Measurements from ENCODE around the gene SCUBE3. TPM values are rescaled to one million over a fixed set of nuclear protein-coding genes. Genes with fewer than 3 reads are reported as not detected.

Gene SCUBE3
- total RNA-seq, 1 donor from 2014 or later: 8.8 TPM

- peaks cover 49% of the 10 kb centered on the region for H3K4me1 ChIP-seq
- no peaks in the 10 kb centered on the region for H3K9me3 ChIP-seq (replicated peaks)
- H3K27me3 ChIP-seq (ENCODE audit: low read depth): peaks cover 9% of the 10 kb centered on the region
- no peak overlapping the region for H3K4me3 ChIP-seq
- intact Hi-C loops (cut with micrococcal nuclease): no loop called here
- TF ChIP-seq CTCF (IDR thresholded peaks at IDR 0.05; ENCODE audit: borderline replicate concordance): no peak
- DNase-seq: no peak
- no peaks in the 10 kb centered on the region for H3K36me3 ChIP-seq
- peak overlapping the region; percentile 80 for H3K27ac ChIP-seq (replicated peaks)
Observed at GRCh38 chr6:35185971-35186370, 27.8 kb upstream of the SCUBE3 start.

GRCh38 chr6:35186571-35186970 lies 27.2 kb upstream of the SCUBE3 start:
- intact Hi-C loops (cut with micrococcal nuclease): no loop called here
- no peak for TF ChIP-seq CTCF (IDR thresholded peaks at IDR 0.05; ENCODE audit: borderline replicate concordance)

GRCh38 chr6:35188886-35189285 lies 24.9 kb upstream of the SCUBE3 start:
- Histone ChIP-seq H3K4me3 (no peak overlapping the region), H3K4me1 (peaks cover 22% of the 10 kb centered on the region), H3K36me3 (no peaks in the 10 kb centered on the region), H3K9me3 (replicated peaks) (no peaks in the 10 kb centered on the region), H3K27me3 (ENCODE audit: low read depth) (no peaks in the 10 kb centered on the region), H3K27ac (replicated peaks) (no peak overlapping the region)
- intact Hi-C loops (cut with micrococcal nuclease): no loop called here
- TF ChIP-seq CTCF (IDR thresholded peaks at IDR 0.05; ENCODE audit: borderline replicate concordance): no peak
- no peak for DNase-seq

More at GRCh38 chr6:35186571-35186970, 27.2 kb upstream of the SCUBE3 start:
- H3K27me3 ChIP-seq (ENCODE audit: low read depth): peaks cover 9% of the 10 kb centered on the region
- H3K4me3 ChIP-seq: no peak overlapping the region
- peaks cover 43% of the 10 kb centered on the region for H3K4me1 ChIP-seq
- DNase-seq: no peak
- H3K27ac ChIP-seq (replicated peaks): no peak overlapping the region
- no peaks in the 10 kb centered on the region for H3K36me3 ChIP-seq
- no peaks in the 10 kb centered on the region for H3K9me3 ChIP-seq (replicated peaks)

- no peak overlapping the region for H3K27ac ChIP-seq (replicated peaks)
- no peaks in the 10 kb centered on the region for H3K27me3 ChIP-seq (ENCODE audit: low read depth)
- H3K36me3 ChIP-seq: no peaks in the 10 kb centered on the region
- no peak for DNase-seq
- no peak overlapping the region for H3K4me3 ChIP-seq
- intact Hi-C loops (cut with micrococcal nuclease): no loop called here
- no peak for TF ChIP-seq CTCF (IDR thresholded peaks at IDR 0.05; ENCODE audit: borderline replicate concordance)
- no peaks in the 10 kb centered on the region for H3K9me3 ChIP-seq (replicated peaks)
- H3K4me1 ChIP-seq: peaks cover 9% of the 10 kb centered on the region
Observed at GRCh38 chr6:35190306-35190705, 23.4 kb upstream of the SCUBE3 start.

GRCh38 chr6:35191889-35192288 lies 21.9 kb upstream of the SCUBE3 start:
- no peak for TF ChIP-seq CTCF (IDR thresholded peaks at IDR 0.05; ENCODE audit: borderline replicate concordance)
- no peak overlapping the region for H3K27ac ChIP-seq (replicated peaks)
- no peak overlapping the region for H3K4me3 ChIP-seq
- no peaks in the 10 kb centered on the region for H3K9me3 ChIP-seq (replicated peaks)
- H3K4me1 ChIP-seq: no peaks in the 10 kb centered on the region
- DNase-seq: no peak
- intact Hi-C loops (cut with micrococcal nuclease): no loop called here
- no peaks in the 10 kb centered on the region for H3K36me3 ChIP-seq
- H3K27me3 ChIP-seq (ENCODE audit: low read depth): no peaks in the 10 kb centered on the region

Data from left ventricle myocardium inferior (tissue), 1 donor.